GM19395 (cell line): ENCODE data around the gene TNNI3.
"Not testable (repeated sequence)": the region's sequence is repeated elsewhere in the genome, so short reads cannot be mapped to it uniquely, and the experiment has no call there.

Experiments used
- ATAC-seq: cut with Tn5 transposase; IDR thresholded peaks from one replicate; pipeline ENCODE4 v1.9.1; 2021; ENCODE audit warnings: mild to moderate bottlenecking, moderate library complexity; ENCODE audit not compliant: unreplicated experiment

TNNI3 gene

DNA sequence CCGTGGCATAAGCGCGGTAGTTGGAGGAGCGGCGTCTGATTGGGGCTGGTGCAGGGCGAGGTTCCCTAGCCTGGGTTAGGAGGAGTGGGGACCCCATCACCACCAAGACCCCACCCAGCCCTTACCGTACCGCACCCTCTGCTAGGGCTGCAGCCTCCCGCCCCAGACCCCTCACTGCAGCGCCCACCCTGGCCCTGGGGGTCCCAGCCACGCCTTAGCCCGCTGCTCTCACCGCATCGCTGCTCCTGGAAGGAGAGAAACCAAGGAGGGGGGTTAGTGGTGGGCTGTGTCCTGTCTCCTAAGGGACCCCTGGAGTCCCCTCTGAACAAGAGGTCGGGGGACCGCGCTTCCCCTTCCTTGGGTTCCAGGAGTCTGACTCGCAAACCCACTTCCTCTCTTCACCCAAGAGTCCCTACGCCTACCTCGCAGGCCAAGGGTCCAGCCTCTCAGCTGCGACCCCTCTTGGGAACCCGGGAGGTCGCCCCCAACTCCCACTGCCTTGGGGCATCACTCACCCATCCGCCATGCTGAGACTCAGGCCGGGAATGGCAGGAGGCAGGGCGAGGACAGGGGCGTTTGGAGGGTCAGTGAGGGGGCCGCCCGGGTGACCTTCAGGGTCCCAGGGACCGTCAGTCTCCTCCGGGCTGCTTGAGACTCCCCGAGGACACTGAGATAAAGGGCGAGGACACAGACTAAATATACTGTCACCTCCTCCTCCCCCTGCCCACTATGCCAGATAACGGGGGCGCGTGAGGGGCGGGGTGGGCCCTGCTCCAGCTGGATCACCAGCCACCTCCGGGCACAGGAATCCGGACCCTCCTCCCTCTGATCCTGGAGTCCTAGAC lies at the start of gene TNNI3:
TNNI3 (minus strand) TSS at position 669 of the 845 bp plus-strand sequence; CDS start at position 526, 143 bp downstream.
- no peak for ATAC-seq

DNA sequence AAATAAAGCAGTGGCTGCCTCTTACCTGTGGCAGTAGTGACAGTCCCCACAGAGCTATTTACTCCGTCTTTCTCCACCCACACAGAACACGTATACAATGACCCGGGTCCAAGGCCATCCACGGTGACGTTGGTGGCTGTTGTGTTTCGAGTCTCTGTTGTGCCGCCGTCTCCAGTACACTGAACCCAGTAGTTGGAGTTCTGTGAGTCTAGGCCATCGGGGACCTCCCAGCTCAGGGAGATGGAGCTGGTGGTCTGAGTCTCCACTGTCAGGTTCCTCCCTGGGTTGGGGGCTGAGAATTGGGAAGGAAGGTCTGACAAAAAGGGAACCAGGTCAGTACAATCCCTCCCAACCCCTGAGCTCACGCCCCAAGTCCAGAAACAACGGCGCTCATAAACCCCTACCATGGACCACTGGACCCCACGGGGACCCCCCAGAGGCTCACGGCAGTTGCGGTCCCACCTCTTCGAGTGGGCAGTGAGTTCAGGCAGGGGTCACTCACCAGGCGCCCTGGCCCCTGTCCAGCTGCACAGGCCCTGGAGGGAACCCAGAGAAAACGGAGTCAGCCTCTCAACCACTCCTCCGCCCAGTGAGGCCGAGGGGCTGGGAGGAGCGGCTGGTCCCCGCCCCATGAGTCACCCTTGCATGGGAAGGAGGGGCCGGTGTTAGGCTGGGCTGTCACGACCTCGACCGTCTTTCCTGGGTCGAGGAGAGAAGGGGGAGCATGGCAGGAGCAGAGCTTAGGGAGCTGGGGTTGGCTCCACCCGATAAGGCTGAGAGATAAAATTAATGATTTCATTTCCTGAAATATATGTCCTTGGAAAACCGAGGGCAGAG lies 49.4 kb upstream of the TNNI3 start:
- no peak for ATAC-seq

DNA sequence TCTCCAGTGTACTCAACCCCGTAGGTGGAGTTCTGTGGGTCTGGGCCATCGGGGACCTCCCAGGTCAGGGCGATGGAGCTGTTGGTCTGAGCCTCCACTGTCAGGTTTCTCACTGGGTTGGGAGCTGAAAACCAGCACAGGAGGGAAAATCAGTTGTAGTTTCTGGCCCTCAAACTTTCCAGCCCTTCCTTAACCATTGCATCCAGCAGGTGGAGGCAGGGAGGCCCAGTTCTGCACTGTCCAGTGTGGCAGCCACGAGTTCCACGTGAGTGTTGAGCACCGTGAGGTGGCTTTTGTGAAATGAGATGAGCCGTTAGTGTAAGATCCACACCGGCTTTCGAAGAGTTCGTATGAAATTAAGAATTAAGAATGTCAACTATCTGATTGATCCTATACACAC lies 44.7 kb upstream of the TNNI3 start:
- ATAC-seq: not testable (repeated sequence)

- no peak for ATAC-seq
These were observed 42.2 kb upstream of the TNNI3 start for GRCh38 chr19:55199620-55200204.

GRCh38 chr19:55198651-55199050 lies 41.1 kb upstream of the TNNI3 start:
- ATAC-seq: no peak

- no peak for ATAC-seq
These were observed 40.0 kb upstream of the TNNI3 start for GRCh38 chr19:55197528-55197927.

DNA sequence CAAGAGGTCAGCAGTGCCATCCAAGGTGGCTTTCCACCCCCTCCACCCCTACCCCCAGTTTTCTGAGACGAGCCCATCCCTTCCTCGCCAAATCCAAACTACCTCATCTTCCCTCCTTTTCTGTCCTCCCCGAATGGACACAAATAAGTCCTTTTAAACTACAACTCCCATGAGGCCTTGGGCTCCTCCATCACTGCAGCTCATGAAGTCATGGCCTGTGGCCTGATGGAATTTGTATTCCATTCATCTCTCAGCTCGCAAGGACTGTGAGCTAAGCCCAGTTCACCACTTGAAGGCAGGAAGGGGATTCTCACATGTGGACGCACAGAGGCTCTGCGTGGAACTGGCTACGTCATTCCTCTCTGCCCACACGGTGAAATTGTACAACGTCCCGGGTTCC lies 39.3 kb upstream of the TNNI3 start:
- ATAC-seq: no peak

DNA sequence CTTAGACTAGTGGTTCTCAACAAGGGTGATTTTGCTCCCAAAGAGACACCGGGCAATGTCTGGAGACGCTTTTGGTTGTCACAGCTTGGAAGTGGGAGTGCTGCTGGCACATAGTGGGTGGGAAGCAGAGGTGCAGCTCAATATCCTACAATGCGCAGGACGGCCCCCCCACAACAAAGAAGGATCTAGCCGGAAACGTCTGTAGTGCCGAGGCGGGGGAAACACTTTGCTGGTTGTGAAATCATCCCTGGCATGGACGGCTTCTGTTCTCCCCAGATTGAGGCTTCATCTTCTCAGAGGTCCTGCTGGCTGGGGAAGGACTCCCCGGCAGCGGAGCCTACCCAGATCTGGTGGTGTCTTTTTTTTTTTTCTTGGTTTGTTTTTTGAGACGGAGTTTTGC lies 35.9 kb upstream of the TNNI3 start:
- ATAC-seq: no peak

DNA sequence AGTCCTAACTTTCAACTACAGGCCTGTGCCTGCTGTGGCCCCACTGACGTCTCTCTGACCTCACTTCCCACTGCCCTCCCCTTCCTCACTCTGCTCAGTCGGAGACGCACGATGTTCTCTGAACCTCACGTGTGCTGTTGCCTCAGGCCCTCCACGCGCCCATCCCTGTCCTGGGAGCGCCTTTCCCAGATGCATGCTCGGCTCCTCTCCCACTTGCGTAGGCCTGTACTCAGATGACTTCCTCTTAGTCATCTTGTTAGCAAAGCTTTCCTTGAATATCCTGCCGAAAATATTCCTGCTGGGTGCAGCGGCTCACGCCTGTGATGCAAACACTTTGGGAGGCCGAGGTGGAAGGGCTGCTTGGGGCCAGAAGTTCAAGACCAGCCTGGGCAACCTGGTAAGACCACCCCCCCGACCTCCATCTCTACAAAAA lies 31.9 kb upstream of the TNNI3 start:
- ATAC-seq: no peak

DNA sequence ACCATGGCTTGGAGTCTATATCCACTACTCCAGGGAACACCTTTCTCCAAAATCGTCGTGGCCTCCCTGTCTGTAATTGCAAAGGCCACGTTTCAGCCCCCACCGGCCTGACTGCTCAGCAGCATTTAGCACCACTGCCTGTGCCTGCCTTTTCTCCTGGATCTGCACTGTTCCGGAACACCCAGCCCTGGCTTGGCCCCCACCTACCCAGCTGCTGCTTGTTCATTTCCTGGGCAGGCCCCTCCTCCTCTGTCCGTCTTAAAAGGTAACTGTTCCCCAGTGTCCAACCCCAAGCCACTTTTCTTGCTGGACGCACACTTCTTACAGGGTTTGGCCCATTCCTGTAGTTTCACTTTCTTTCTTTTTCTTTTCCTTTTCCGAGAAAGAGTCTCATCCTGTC lies 31.1 kb upstream of the TNNI3 start:
- ATAC-seq: no peak

DNA sequence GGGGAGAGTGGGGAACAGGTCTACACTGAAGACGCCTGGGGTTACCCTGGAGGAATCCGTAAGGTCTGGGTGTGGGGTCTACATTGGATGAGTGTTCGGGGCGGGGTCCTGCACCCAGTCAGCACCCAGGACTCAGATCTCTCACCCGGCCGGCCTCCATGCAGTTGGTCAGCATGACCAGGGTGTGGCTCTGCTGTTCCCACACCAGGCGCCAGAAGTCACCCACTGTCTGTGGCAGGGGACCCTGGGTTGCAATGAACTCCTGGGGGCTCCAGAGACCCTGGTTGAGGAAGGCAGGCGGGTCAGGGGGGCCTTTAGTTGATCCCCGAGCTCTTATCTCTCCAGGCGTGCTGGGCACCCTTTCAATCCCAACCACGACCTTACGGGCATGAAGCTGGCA lies 28.5 kb upstream of the TNNI3 start:
- no peak for ATAC-seq

DNA sequence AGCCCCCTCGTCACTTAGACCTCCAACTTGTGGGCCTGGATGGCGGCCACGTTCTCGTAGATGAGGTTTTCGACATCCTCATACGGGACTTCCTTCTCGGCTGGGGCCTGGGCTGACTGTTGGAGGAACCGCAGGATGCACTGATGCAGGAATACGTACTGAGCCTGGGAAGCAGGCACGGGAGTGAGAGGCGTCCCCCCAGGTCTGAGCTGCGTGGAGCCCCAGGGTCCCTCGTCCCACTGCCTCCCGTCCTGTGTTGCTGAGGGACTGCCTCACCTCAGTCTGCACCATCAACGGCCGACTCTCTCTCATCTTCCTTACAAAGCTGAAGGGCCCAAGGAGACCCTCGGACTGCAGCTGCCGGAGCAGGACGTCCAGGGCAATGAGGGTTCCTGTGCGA lies 24.2 kb upstream of the TNNI3 start:
- ATAC-seq: no peak

- no peak for ATAC-seq
These were observed 22.3 kb upstream of the TNNI3 start, which contains the start of gene SYT5 for GRCh38 chr19:55179606-55180484. Gene SYT5 (minus strand): TSS chr19:55180289. CDS start chr19:55179041, 1,248 bp downstream.

GRCh38 chr19:55178781-55179599 lies 21.5 kb upstream of the TNNI3 start:
- ATAC-seq: peak; percentile 82

- ATAC-seq: no peak
These were observed 18.5 kb upstream of the TNNI3 start for GRCh38 chr19:55176076-55176475.

DNA sequence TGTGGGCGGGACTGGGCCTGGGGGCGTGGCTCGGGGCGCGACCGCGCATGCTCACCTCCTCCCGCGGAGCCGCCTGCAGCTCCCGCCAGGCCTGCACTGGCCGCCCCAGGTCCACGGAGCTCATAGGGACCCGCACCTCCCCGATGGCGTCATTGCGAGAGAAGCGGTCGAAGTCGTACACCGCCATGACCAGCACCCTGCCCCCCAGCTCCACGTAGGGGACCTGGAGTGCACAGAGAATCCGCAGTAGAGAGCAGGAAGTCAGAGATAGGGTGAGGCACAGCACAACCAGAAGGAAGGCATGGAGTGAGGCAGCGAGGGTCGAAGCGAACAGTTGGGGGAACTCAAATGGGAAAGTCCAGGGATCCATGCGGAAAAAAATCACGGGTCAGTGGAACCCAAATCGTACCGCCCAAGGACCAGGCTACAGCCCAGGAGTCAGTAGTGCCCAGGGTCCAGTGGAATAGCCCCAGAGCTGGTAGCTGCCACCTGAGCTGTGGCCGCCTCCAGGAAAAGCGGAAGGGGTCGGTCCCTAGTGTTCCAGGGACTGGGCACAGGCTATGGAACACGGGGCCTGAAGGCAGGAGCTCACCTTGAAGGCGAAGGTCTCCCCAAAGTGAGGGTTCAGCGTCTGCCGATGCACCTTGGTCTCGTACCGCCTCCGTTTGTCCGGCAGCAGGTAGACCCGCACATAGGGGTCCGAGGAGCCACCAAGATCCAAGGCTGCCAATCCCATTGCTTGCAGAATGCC lies 17.8 kb upstream of the TNNI3 start:
- no peak for ATAC-seq

- ATAC-seq: no peak
These were observed 17.0 kb upstream of the TNNI3 start for GRCh38 chr19:55174425-55175116.

GRCh38 chr19:55173714-55174409 lies 16.3 kb upstream of the TNNI3 start:
- no peak for ATAC-seq
